Stimulated activated naive CD8-positive, alpha-beta T cell treated with anti-CD3 and anti-CD28 coated beads, Interleukin-15, Interleukin-2, amounts not matched to agents 100 U/mL and 50 U/mL, for 24 hours (primary cell): ENCODE measurements around the gene H3-3A.

Experiments used
- ATAC-seq: fragments of 150-1000 bp; cut with Tn5 transposase; one replicate; pipeline ENCODE4 v1.10.0; 2021
- DNase-seq: peaks from one replicate; pipeline ENCODE4 v3.0.0; 2021

Gene H3-3A

DNA sequence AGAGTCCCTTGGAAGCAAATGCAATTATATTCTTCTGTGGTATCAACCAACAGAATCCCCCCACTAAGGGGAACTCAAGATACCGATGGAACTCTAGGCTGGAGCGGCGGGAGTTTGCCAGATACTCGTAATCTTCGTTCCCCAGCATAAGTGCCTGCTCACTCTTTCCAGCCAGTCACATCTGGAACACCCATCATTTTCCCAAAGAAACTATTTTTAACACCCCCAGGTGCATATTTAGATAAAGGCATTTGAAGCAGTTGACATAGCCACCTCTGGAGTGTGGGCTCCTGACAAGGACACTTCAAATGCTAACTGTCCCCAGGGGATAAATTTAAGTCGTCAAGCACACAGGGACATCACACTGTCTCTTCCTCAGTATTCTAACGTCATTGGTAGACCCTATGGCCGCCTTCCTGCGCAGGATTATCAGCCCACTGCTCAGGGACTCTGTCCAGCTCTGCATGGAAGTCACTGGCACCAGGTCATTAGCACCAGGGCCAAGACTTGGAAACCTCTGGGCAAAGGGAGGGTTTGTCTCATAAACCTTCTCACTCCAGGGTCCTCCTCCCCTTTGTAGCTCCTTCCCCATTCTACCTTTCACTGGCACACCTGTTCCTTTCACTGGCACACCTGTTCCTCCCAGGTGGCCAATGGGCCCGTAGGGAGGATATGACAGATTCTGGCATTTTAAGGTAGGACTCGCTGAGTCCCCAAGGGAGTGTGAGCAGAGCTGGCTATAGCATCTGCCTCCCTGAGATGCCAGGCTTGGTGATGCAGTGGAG, 48.8 kb downstream of the H3-3A start:
- ATAC-seq (no peak), DNase-seq (no peak)

DNA sequence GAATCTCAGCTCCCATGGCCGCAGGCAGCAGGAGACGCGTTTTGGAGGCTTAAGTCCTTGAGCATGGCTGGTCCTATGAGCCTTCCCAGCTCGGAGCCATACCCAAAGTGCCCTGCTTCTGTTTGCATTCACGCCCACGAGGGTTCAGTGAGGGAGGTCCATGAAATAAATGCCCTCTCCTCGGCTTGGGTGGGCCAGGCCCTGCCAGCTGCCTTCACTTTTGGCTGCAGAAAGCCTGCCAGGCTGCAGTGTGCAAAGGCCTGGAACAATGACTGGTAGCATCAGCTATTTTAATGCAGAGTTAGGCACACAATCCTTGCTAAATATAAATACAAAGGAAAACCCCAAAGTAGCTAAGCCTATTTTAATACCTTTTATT, 49.4 kb downstream of the H3-3A start:
- ATAC-seq (no peak), DNase-seq (no peak)

DNA sequence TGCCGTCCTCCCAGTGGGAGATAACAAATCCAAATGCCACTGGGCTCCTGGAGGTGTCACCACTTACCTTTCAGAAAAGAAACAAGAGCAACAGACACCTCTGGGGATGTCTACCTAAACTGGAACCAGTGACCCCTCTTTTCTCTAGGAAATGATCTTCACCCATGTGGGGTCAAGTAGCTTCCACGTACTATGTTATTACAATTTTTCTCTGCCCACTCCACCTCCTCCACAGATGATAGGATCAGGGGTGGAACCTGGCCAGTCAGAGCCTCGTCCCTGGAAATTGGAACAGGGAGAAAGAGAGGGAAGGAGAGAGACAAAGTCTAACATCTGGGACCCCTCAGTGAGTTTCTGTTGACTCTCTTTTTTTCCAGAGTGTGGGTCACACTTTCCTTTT, 50.1 kb downstream of the H3-3A start:
- ATAC-seq (no peak), DNase-seq (no peak)

DNA sequence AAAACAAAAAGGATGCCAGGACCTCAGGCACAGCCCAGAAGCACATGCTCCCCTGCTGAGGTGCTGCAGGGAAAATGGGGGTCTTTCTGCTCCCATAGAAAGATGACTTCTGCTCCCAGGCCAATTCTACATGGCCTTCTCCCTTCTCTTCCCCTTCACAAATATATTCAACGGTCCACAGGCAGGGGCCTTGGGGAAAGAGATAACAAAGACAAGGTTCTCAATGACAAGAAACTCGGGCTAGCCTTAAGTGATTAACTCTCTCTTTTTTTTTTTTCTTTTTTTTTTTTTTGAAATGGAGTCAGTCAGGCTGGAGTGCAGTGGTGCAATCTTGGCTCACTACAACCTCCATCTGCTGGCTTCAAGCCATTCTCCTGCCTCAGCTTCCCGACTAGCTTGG, 54.2 kb downstream of the H3-3A start:
- ATAC-seq = no peak
- no peak for DNase-seq

DNA sequence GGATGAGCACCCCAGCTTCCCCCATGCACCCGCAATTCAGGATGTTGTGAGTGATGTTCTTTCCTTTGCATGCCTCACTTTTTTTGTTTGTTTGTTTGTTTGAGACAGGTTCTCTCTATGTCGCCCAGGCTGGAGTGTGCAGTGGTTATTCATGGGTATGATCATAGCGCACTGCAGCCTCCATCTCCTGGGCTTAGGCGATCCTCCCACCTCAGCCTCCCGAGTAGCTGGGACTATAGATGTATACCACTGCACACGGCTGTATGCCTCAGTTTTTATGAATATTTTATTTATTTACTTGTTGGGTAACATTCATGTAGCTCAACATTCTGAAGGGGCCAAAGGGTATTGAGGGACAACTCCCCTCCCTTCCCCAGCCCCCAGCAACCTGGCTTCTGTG, 54.8 kb downstream of the H3-3A start:
- no peak for ATAC-seq
- DNase-seq = no peak

DNA sequence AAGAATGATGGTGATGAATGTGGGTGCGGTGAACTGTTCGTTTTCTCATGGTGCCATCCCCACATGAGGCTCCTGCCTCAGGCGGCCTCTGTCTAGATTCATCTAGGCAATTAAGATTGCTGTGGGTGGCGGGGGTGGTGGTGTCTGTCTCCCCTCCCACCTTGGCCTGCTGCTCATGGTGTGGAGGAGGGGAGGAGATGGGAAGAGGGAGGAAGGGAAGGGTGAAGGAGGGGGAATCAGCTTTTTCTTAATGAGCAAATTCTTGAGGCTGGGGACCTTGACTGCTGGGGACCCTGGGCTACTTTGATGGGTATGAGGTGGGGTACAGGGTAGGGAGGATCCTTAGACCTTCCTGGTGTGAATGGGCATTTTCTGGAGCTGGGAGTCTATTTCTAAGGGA, 55.8 kb downstream of the H3-3A start:
- DNase-seq = no peak
- ATAC-seq = no peak

DNA sequence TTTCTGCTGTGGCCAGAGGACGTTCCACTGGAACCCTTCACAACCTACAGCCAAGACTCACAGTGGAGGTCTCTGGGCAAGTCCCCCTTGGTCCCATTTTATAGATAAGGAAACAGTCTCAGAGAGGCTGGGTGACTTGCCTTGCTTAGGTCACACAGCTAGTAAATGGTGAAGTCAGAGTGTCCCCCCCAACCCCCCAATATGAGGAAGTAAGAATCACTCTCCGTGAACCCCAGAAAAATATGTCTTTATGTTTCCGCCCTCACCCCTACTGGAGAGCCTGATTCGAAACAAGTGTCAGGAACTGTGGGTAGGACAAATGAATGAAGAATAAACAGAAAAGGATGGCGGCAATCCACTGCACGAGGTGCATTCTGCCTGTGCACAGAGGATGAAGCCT, 56.7 kb downstream of the H3-3A start:
- DNase-seq = no peak
- ATAC-seq = no peak

DNA sequence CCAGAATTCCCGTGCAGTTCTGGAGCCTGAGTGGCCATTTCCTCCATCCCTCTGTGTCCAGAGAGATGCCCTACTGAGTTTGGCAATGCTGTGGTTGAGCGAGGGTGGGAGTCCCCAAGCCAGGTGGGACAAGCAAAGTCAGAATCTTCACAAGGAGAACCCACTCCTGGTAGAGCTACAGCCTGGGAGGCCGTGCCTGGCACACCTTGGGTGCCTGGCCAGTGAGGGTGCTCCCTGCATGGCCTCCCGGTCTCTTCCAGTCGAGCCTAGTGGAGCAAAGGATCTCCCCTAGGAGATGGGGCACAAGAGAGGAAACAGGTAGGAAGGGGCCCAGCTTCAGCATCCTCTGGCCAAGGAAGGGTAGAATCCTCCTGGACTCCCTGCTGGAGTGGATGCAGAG, 57.9 kb downstream of the H3-3A start:
- no peak for ATAC-seq

DNA sequence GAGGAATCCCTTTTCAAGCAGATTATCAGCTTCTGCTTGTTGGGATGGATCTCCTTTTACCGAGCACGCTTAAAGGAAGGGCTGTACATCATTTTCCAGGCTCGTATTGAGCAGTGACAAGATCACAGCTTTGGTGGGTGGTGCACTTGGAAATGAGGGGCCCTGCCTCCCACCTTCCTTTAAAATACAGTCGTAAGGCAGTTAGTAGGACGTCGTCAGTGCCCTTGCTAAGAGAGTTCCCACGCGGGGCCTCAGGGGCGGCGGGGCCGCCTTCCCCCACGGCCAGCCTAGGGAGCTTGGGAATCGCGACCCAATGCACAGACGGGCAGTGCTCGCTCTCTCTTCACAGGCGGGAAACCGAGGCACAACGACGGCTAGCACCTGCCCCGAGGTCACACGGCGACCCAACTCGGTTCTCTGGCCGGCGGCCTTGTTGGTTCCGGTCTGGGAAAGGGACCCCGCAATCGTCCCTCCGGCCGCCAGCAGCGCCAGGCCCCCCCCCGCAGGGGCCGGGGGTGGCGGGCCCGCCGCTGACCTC, 58.6 kb downstream of the H3-3A start:
- no peak for DNase-seq
- ATAC-seq = peak; percentile 0

More for the DNA sequence above, 57.9 kb downstream of the H3-3A start:
- DNase-seq = no peak
